Progenitor cell of endocrine pancreas (in vitro differentiated cells): ENCODE results near the gene NPM1. TPM values are rescaled to one million over a fixed set of nuclear protein-coding genes. Genes with fewer than 3 reads are reported as not detected.

ENCODE experiments used
- DNase-seq: peaks from one replicate; pipeline ENCODE4 v3.0.0; 2021; ENCODE audit warnings: low spot score; ENCODE audit not compliant: unreplicated experiment
- H3K27ac Mint-ChIP-seq: 2 replicates; pipeline ENCODE4 v1.8.0; 2021; ENCODE audit warnings: mild to moderate bottlenecking, moderate library complexity, mixed read lengths
- H3K27me3 Mint-ChIP-seq: 2 replicates; pipeline ENCODE4 v1.8.0; 2021; ENCODE audit warnings: mixed read lengths
- H3K36me3 Mint-ChIP-seq: 2 replicates; pipeline ENCODE4 v1.8.0; 2022; ENCODE audit warnings: mixed read lengths; ENCODE audit not compliant: insufficient read depth
- H3K4me1 Mint-ChIP-seq: 2 replicates; pipeline ENCODE4 v1.8.0; 2021; ENCODE audit warnings: low read depth, mixed read lengths
- H3K4me3 Mint-ChIP-seq: 2 replicates; pipeline ENCODE4 v1.8.0; 2021; ENCODE audit warnings: low read depth, mild to moderate bottlenecking, moderate library complexity, mixed read lengths
- H3K9me3 Mint-ChIP-seq: 2 replicates; pipeline ENCODE4 v1.8.0; 2021; ENCODE audit warnings: low read depth, mixed read lengths
- CTCF ChIP-seq: fragments of 200-600 bp; sonication (generic); IDR thresholded peaks from one replicate; pipeline ENCODE4 v1.5.0; 2021; ENCODE audit warnings: antibody characterized with exemption, mild to moderate bottlenecking; ENCODE audit not compliant: unreplicated experiment
- total RNA-seq: library from RNA; stranded (reverse); gene quantifications from 2 replicates; pipeline ENCODE4 v1.2.1, GENCODE V29; 2021

Gene NPM1
- total RNA-seq, 1 donor from 2014 or later: 1,367 TPM

DNA sequence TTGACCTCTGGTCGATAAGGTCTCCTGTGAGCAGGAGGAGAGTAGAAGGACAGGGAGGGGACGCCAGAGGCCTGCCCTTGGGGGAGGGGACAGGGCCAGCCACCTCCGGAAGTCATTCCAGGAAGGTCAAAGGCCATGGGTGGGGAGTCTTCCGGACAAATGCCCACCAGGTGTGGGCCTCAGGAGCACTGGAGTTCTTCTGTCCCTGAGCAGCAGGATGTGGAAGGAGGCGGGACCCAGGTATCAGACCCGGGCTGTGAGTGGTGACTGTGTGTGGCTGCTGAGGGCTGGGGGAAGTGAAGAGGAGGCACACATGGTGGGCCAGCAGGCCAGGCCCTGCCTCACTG is 45.7 kb downstream of the NPM1 start:
- Mint-ChIP-seq H3K27me3 (peaks cover 5% of the 10 kb centered on the region), H3K4me3 (peak overlapping the region; percentile 11), H3K9me3 (no peaks in the 10 kb centered on the region), H3K36me3 (no peaks in the 10 kb centered on the region), H3K27ac (peak overlapping the region; percentile 79), H3K4me1 (peaks cover 32% of the 10 kb centered on the region)
- no peak for DNase-seq
- no peak for TF ChIP-seq CTCF

DNA sequence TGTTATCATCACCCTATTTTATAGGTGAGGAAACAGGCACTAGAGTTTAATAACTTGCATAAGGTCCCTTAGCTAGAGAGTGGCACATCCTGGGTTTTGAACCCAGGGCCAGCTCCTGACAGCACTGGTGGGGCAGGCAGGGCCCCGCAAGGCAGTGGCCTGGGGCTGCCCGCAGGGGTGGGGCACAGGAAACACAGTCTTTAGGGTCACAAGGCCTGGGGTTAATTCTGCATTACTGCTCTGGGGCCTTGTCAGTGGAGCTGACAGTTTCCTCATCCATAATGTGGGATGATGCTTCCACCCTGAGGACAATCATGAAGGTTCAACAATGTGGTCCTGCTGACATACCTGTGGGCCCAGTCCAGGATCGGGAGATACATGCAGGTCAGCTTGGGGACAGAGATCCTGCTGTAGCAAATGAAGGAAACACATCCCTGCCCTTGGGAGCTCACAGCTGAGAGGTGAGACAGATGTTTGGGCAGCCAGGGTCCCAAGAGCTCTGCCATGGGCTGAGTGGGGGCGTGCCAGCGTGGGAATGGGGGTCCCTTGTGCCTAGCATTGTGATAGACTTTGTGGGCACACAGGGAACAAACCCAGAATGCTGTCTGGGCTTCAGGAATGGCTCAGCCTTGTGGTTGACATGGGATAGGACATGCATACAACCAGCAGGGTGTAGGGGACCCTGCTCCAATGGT is 46.5 kb downstream of the NPM1 start:
- H3K36me3 Mint-ChIP-seq: no peaks in the 10 kb centered on the region
- no peaks in the 10 kb centered on the region for H3K9me3 Mint-ChIP-seq
- TF ChIP-seq CTCF: no peak
- no peak overlapping the region for H3K4me3 Mint-ChIP-seq
- peaks cover 29% of the 10 kb centered on the region for H3K4me1 Mint-ChIP-seq
- H3K27me3 Mint-ChIP-seq: peaks cover 2% of the 10 kb centered on the region
- no peak overlapping the region for H3K27ac Mint-ChIP-seq
- no peak for DNase-seq

- no peaks in the 10 kb centered on the region for H3K27me3 Mint-ChIP-seq
- H3K36me3 Mint-ChIP-seq: no peaks in the 10 kb centered on the region
- peak overlapping the region; percentile 62 for H3K27ac Mint-ChIP-seq
- no peak for DNase-seq
- H3K4me3 Mint-ChIP-seq: no peak overlapping the region
- TF ChIP-seq CTCF: no peak
- H3K9me3 Mint-ChIP-seq: no peaks in the 10 kb centered on the region
- peaks cover 28% of the 10 kb centered on the region for H3K4me1 Mint-ChIP-seq
Measured at GRCh38 chr5:171434874-171435273, 47.2 kb downstream of the NPM1 start.

DNA sequence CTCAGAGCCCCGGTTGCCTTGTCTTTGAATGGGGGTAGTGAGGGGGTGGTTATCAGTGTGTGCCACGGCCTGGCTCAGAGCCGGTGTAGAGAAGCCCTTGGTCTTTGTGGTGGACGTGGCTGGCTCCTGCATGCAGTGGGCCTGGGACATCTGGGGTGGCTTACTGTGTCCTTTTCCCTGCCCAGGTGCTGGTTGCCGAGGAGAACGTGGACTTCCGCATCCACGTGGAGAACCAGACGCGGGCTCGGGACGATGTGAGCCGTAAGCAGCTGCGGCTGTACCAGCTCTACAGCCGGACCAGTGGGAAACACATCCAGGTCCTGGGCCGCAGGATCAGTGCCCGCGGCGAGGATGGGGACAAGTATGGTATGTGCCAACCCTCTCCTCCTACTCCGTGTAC is 48.3 kb downstream of the NPM1 start:
- Mint-ChIP-seq H3K27me3 (no peaks in the 10 kb centered on the region), H3K27ac (no peak overlapping the region), H3K4me1 (peaks cover 26% of the 10 kb centered on the region), H3K4me3 (no peak overlapping the region), H3K36me3 (no peaks in the 10 kb centered on the region), H3K9me3 (no peaks in the 10 kb centered on the region)
- no peak for DNase-seq
- no peak for TF ChIP-seq CTCF

DNA sequence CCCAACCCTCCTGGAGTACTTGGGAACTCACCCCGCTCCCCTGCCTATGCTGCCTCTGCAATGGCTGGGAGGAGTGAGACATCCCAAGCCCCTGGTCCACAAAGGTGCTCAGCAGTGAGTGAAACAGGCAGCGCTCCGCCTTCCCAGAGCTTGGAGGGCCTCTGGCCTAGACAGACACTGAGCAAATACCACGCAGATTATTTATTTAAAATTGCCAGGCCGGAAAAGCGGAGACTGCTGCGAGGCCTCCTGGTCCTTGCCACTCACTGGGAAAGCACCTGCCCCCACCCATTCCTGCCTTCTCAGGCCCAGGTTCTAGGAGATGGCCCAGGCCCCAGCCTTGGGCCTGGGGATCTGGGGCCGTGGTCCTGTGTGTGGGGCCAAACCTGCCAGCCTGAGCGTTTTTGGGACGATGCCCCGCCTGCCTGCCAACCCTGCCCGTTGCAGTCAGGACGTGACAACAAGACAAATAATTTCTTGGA is 49.2 kb downstream of the NPM1 start:
- DNase-seq: no peak
- peaks cover 6% of the 10 kb centered on the region for H3K27me3 Mint-ChIP-seq
- no peak overlapping the region for H3K4me3 Mint-ChIP-seq
- no peaks in the 10 kb centered on the region for H3K36me3 Mint-ChIP-seq
- TF ChIP-seq CTCF: no peak
- peaks cover 26% of the 10 kb centered on the region for H3K4me1 Mint-ChIP-seq
- H3K9me3 Mint-ChIP-seq: no peaks in the 10 kb centered on the region
- H3K27ac Mint-ChIP-seq: no peak overlapping the region
